ENCODE results near the gene EPB41L1. TPM values are rescaled to one million over a fixed set of nuclear protein-coding genes. Genes with fewer than 3 reads are reported as not detected.

EPB41L1 gene
- total and polyA plus RNA-seq, 5 donors from 2014 or later: 0.54 TPM; not detected in 4

GRCh38 chr20:36158160-36158741 is 3.7 kb downstream of the EPB41L1 start:
- Histone ChIP-seq H3K4me3 (ENCODE audit: low read depth, low read length) (no peak overlapping the region), H3K9me3 (ENCODE audit: control insufficient read depth in 2 of 2, low read length in 2 of 2) (no peaks in the 10 kb centered on the region), H3K4me1 (ENCODE audit: control insufficient read depth, insufficient read depth, low read length, poor library complexity, severe bottlenecking) (peaks cover 7% of the 10 kb centered on the region), H3K27ac (ENCODE audit: insufficient read depth, low read length, poor library complexity, severe bottlenecking) (no peak overlapping the region), H3K36me3 (ENCODE audit: control insufficient read depth, insufficient read depth, low read length) (no peaks in the 10 kb centered on the region), H3K27me3 (ENCODE audit: control insufficient read depth, insufficient read depth, low read length) (peaks cover 5% of the 10 kb centered on the region)
- H3K36me3 Mint-ChIP-seq: no peaks in the 10 kb centered on the region
- no peaks in the 10 kb centered on the region for H3K9me3 Mint-ChIP-seq
- peaks cover 23% of the 10 kb centered on the region for H3K27me3 Mint-ChIP-seq
- H3K27ac Mint-ChIP-seq: no peak overlapping the region
- peaks cover 0 to 8% (median 0%) of the 10 kb centered on the region in 4 donors for H3K4me1 Mint-ChIP-seq
- ATAC-seq (ENCODE audit: low read depth in 2 of 2): no peak
- no peak overlapping the region for H3K4me3 Mint-ChIP-seq
- DNase-seq: no peak

GRCh38 chr20:36159833-36160232 is 5.3 kb downstream of the EPB41L1 start:
- Mint-ChIP-seq H3K9me3 (no peaks in the 10 kb centered on the region), H3K4me3 (no peak overlapping the region), H3K27me3 (peaks cover 15% of the 10 kb centered on the region), H3K36me3 (no peaks in the 10 kb centered on the region), H3K4me1 (peaks cover 0 to 8% (median 0%) of the 10 kb centered on the region in 4 donors), H3K27ac (no peak overlapping the region)
- ATAC-seq (ENCODE audit: low read depth in 2 of 2): no peak
- Histone ChIP-seq H3K27me3 (ENCODE audit: control insufficient read depth, insufficient read depth, low read length) (peaks cover 4% of the 10 kb centered on the region), H3K9me3 (ENCODE audit: control insufficient read depth in 2 of 2, low read length in 2 of 2) (no peaks in the 10 kb centered on the region), H3K36me3 (ENCODE audit: control insufficient read depth, insufficient read depth, low read length) (no peaks in the 10 kb centered on the region), H3K27ac (ENCODE audit: insufficient read depth, low read length, poor library complexity, severe bottlenecking) (no peak overlapping the region), H3K4me1 (ENCODE audit: control insufficient read depth, insufficient read depth, low read length, poor library complexity, severe bottlenecking) (peaks cover 5% of the 10 kb centered on the region), H3K4me3 (ENCODE audit: low read depth, low read length) (no peak overlapping the region)
- no peak for DNase-seq

- H3K4me3 ChIP-seq (ENCODE audit: low read depth, low read length): no peak overlapping the region
- no peaks in the 10 kb centered on the region for H3K36me3 ChIP-seq (ENCODE audit: control insufficient read depth, insufficient read depth, low read length)
- no peaks in the 10 kb centered on the region for H3K9me3 ChIP-seq (ENCODE audit: control insufficient read depth in 2 of 2, low read length in 2 of 2)
- no peaks in the 10 kb centered on the region for H3K4me1 ChIP-seq (ENCODE audit: control insufficient read depth, insufficient read depth, low read length, poor library complexity, severe bottlenecking)
- ATAC-seq (ENCODE audit: low read depth in 2 of 2): no peak
- no peaks in the 10 kb centered on the region for H3K36me3 Mint-ChIP-seq
- no peaks in the 10 kb centered on the region for H3K4me1 Mint-ChIP-seq
- no peak overlapping the region for H3K4me3 Mint-ChIP-seq
- no peak overlapping the region for H3K27ac Mint-ChIP-seq
- H3K27ac ChIP-seq (ENCODE audit: insufficient read depth, low read length, poor library complexity, severe bottlenecking): no peak overlapping the region
- peaks cover 14% of the 10 kb centered on the region for H3K27me3 Mint-ChIP-seq
- DNase-seq: no peak
- no peaks in the 10 kb centered on the region for H3K9me3 Mint-ChIP-seq
- H3K27me3 ChIP-seq (ENCODE audit: control insufficient read depth, insufficient read depth, low read length): peaks cover 2% of the 10 kb centered on the region
Observed at GRCh38 chr20:36162272-36162966, 7.9 kb downstream of the EPB41L1 start.

DNA sequence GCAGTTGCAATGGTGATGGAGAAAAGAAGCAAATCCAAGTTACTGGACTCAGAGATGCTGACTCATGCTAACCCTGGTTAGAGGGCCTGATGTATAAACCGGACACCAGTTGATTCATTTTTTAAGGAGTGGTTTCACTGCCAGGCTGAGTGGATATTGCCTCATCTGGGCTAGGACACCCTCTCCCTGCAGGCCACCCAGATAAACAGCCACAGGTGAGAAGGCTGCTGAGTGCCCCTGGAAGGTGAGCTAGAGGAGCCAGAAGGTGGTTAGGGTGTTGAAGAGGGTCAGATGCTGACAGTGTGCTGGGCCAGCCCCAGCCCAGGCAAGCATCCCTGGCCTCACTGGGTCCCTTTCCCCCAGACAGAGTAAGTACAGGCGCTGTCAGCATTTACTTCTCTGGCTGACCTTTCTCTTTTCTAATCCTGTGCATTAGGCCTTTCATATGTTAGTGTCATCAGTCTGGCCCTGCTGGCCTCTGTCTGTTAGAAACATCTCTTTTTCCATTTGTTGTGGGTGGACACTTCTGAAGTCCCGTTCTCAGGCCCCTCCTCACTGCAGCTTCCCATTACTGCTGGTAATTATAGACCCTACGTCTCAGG is 13.5 kb downstream of the EPB41L1 start:
- H3K27ac Mint-ChIP-seq: no peak overlapping the region
- no peak for DNase-seq

DNA sequence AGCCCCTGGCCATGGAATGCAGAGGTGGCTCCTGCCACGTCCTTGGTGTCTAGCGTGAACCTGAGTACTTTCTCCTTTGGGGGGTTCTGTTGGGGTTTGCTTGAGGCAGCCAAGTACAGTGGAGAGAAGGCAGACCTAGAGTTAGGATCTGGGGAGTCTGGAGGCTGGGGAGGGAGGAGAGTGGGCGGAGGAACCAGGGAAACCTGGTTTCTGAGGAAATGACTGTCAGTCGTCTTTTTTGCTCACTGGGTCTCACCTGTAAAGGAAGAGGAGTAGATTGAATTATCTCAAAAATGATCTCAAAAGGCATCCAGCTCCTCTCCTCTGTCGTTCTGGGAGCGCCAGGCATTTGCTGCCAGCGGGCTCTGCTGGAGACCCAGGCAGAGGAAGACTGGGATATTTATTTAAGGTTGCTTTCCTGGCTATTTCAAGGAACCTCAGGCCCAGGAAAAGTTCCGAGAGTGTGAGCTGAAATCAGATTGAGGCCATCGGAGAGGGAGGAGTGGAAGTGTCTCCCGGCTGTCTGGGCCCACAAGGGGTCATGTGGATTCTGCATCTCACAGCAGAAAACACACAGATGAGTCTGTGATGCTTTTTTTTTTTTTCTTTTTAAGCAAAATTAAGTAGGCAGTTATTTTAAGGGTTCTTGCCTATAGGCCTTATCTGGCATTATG is 16.1 kb downstream of the EPB41L1 start:
- DNase-seq (no peak), ATAC-seq (ENCODE audit: low read depth in 2 of 2) (no peak)
- Histone ChIP-seq H3K9me3 (ENCODE audit: control insufficient read depth in 2 of 2, low read length in 2 of 2) (no peaks in the 10 kb centered on the region), H3K27me3 (ENCODE audit: control insufficient read depth, insufficient read depth, low read length) (no peaks in the 10 kb centered on the region), H3K36me3 (ENCODE audit: control insufficient read depth, insufficient read depth, low read length) (no peaks in the 10 kb centered on the region), H3K27ac (ENCODE audit: insufficient read depth, low read length, poor library complexity, severe bottlenecking) (no peak overlapping the region), H3K4me1 (ENCODE audit: control insufficient read depth, insufficient read depth, low read length, poor library complexity, severe bottlenecking) (no peaks in the 10 kb centered on the region), H3K4me3 (ENCODE audit: low read depth, low read length) (no peak overlapping the region)
- Mint-ChIP-seq H3K4me1 (no peaks in the 10 kb centered on the region), H3K9me3 (no peaks in the 10 kb centered on the region), H3K27me3 (peaks cover 16% of the 10 kb centered on the region), H3K27ac (no peak overlapping the region), H3K4me3 (no peak overlapping the region), H3K36me3 (no peaks in the 10 kb centered on the region)

More for the DNA sequence above, 13.5 kb downstream of the EPB41L1 start:
- Mint-ChIP-seq H3K4me3 (no peak overlapping the region), H3K9me3 (no peaks in the 10 kb centered on the region), H3K27me3 (peaks cover 8% of the 10 kb centered on the region), H3K36me3 (no peaks in the 10 kb centered on the region), H3K4me1 (no peaks in the 10 kb centered on the region)
- Histone ChIP-seq H3K27ac (ENCODE audit: insufficient read depth, low read length, poor library complexity, severe bottlenecking) (no peak overlapping the region), H3K4me3 (ENCODE audit: low read depth, low read length) (no peak overlapping the region), H3K9me3 (ENCODE audit: control insufficient read depth in 2 of 2, low read length in 2 of 2) (no peaks in the 10 kb centered on the region), H3K4me1 (ENCODE audit: control insufficient read depth, insufficient read depth, low read length, poor library complexity, severe bottlenecking) (no peaks in the 10 kb centered on the region), H3K36me3 (ENCODE audit: control insufficient read depth, insufficient read depth, low read length) (no peaks in the 10 kb centered on the region), H3K27me3 (ENCODE audit: control insufficient read depth, insufficient read depth, low read length) (no peaks in the 10 kb centered on the region)
- ATAC-seq (ENCODE audit: low read depth in 2 of 2): no peak

DNA sequence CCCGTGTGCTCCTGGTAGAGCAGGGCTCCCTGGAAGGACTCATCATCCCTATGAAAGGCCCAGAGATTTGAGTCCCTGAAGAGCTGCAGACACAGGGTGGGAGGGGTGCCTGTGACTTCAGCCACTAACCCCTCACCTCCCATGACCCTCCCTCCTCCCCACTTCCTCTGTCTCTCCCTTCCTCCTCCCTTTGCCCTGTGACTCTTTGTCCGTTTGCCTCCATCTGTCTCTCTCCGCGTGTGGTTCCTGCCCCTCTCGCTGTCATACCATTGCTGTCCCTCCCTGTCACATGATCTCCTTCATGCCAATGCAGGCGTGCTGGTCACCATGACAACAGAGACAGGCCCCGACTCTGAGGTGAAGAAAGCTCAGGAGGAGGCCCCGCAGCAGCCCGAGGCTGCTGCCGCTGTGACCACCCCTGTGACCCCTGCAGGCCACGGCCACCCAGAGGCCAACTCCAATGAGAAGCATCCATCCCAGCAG is 19.0 kb downstream of the EPB41L1 start:
- no peaks in the 10 kb centered on the region for H3K9me3 ChIP-seq (ENCODE audit: control insufficient read depth in 2 of 2, low read length in 2 of 2)
- Mint-ChIP-seq H3K27me3 (peaks cover 14% of the 10 kb centered on the region), H3K27ac (no peak overlapping the region), H3K36me3 (no peaks in the 10 kb centered on the region), H3K4me1 (no peaks in the 10 kb centered on the region), H3K4me3 (peak overlapping the region in 1 of 4 donors; percentile 8), H3K9me3 (no peaks in the 10 kb centered on the region)
- peak; percentile 34 to 37 for ATAC-seq (ENCODE audit: low read depth in 2 of 2)
- H3K27me3 ChIP-seq (ENCODE audit: control insufficient read depth, insufficient read depth, low read length): no peaks in the 10 kb centered on the region
- H3K4me1 ChIP-seq (ENCODE audit: control insufficient read depth, insufficient read depth, low read length, poor library complexity, severe bottlenecking): no peaks in the 10 kb centered on the region
- no peak overlapping the region for H3K27ac ChIP-seq (ENCODE audit: insufficient read depth, low read length, poor library complexity, severe bottlenecking)
- peak in 1 of 3 donors; percentile 35 for DNase-seq
- H3K4me3 ChIP-seq (ENCODE audit: low read depth, low read length): no peak overlapping the region
- no peaks in the 10 kb centered on the region for H3K36me3 ChIP-seq (ENCODE audit: control insufficient read depth, insufficient read depth, low read length)

GRCh38 chr20:36175016-36175415 is 20.5 kb downstream of the EPB41L1 start:
- no peak for ATAC-seq (ENCODE audit: low read depth in 2 of 2)
- H3K27ac Mint-ChIP-seq: no peak overlapping the region
- H3K4me1 ChIP-seq (ENCODE audit: control insufficient read depth, insufficient read depth, low read length, poor library complexity, severe bottlenecking): no peaks in the 10 kb centered on the region
- H3K4me3 ChIP-seq (ENCODE audit: low read depth, low read length): no peak overlapping the region
- H3K36me3 Mint-ChIP-seq: no peaks in the 10 kb centered on the region
- H3K4me1 Mint-ChIP-seq: no peaks in the 10 kb centered on the region
- no peaks in the 10 kb centered on the region for H3K36me3 ChIP-seq (ENCODE audit: control insufficient read depth, insufficient read depth, low read length)
- no peak for DNase-seq
- no peak overlapping the region for H3K4me3 Mint-ChIP-seq
- no peak overlapping the region for H3K27ac ChIP-seq (ENCODE audit: insufficient read depth, low read length, poor library complexity, severe bottlenecking)
- no peaks in the 10 kb centered on the region for H3K9me3 ChIP-seq (ENCODE audit: control insufficient read depth in 2 of 2, low read length in 2 of 2)
- H3K27me3 ChIP-seq (ENCODE audit: control insufficient read depth, insufficient read depth, low read length): no peaks in the 10 kb centered on the region
- no peaks in the 10 kb centered on the region for H3K9me3 Mint-ChIP-seq
- peaks cover 18% of the 10 kb centered on the region for H3K27me3 Mint-ChIP-seq

Measured in CD4-positive, CD25-positive, alpha-beta regulatory T cell (primary cell).